IPS DF 6.9 (cell line): ENCODE data around the gene INO80.

Source experiments
- DNase-seq: peaks from one replicate; pipeline ENCODE4 v3.0.0-alpha.2; 2013; ENCODE audit warnings: low read depth, low spot score
- H3K27ac ChIP-seq: one replicate; pipeline ENCODE4 v1.5.1; 2013; ENCODE audit warnings: low read length, control low read depth
- H3K27me3 ChIP-seq: 2 replicates; pipeline ENCODE4 v1.6.1; 2013; ENCODE audit warnings: mild to moderate bottlenecking, low read length; ENCODE audit not compliant: control insufficient read depth, insufficient read depth
- H3K36me3 ChIP-seq: 2 replicates; pipeline ENCODE4 v1.6.1; 2013; ENCODE audit warnings: low read length; ENCODE audit not compliant: control insufficient read depth, insufficient read depth
- H3K4me1 ChIP-seq: 2 replicates; pipeline ENCODE4 v1.6.1; 2013; ENCODE audit warnings: low read length; ENCODE audit not compliant: control insufficient read depth, insufficient read depth
- H3K4me3 ChIP-seq: 2 replicates; pipeline ENCODE4 v1.5.1; 2013; ENCODE audit warnings: mild to moderate bottlenecking, low read length
- H3K9me3 ChIP-seq: 2 replicates; pipeline ENCODE4 v1.6.1; 2013; ENCODE audit warnings: low read length, inconsistent platforms; ENCODE audit not compliant: control insufficient read depth, insufficient read depth
- WGBS: extraction: QIAGEN DNeasy Blood & Tissue Kit; methylation state at CpG from one replicate; pipeline ENCODE4 v1.1.7; 2013; ENCODE audit warnings: mixed read lengths, missing lambda C conversion rate; ENCODE audit not compliant: insufficient read length, insufficient coverage; 5-methylcytosine and 5-hydroxymethylcytosine counted together

Gene INO80

GRCh38 chr15:41011055-41011815 is 104.8 kb downstream of the INO80 start:
- H3K27ac ChIP-seq, result no peak overlapping the region
- H3K36me3 ChIP-seq, result no peaks in the 10 kb centered on the region; the same call in 1 of the 2 replicates
- no peaks in the 10 kb centered on the region for H3K9me3 ChIP-seq
- no peaks in the 10 kb centered on the region for H3K27me3 ChIP-seq
- no peak overlapping the region for H3K4me3 ChIP-seq
- no peak for DNase-seq
- no peaks in the 10 kb centered on the region for H3K4me1 ChIP-seq
- no CpG with 5 or more reads among the region's 2 CpGs for WGBS

- DNase-seq, result no peak
- no peak overlapping the region for H3K4me3 ChIP-seq
- H3K4me1 ChIP-seq, result no peaks in the 10 kb centered on the region
- H3K27me3 ChIP-seq, result no peaks in the 10 kb centered on the region
- H3K27ac ChIP-seq, result no peak overlapping the region
- no peaks in the 10 kb centered on the region for H3K9me3 ChIP-seq
- H3K36me3 ChIP-seq, result no peaks in the 10 kb centered on the region
These were observed 105.7 kb downstream of the INO80 start for GRCh38 chr15:41010345-41010744.

- no peak overlapping the region for H3K4me3 ChIP-seq
- no CpG with 5 or more reads among the region's 2 CpGs for WGBS
- H3K27ac ChIP-seq, result no peak overlapping the region
- H3K4me1 ChIP-seq, result no peaks in the 10 kb centered on the region
- no peaks in the 10 kb centered on the region; the same call in 1 of the 2 replicates for H3K36me3 ChIP-seq
- H3K9me3 ChIP-seq, result no peaks in the 10 kb centered on the region
- no peak for DNase-seq
- no peaks in the 10 kb centered on the region for H3K27me3 ChIP-seq
These were observed 109.6 kb downstream of the INO80 start for GRCh38 chr15:41006479-41006878.

GRCh38 chr15:41004490-41004889 is 111.6 kb downstream of the INO80 start:
- DNase-seq, result no peak
- Histone ChIP-seq H3K27me3 (no peaks in the 10 kb centered on the region), H3K4me1 (no peaks in the 10 kb centered on the region), H3K9me3 (no peaks in the 10 kb centered on the region), H3K36me3 (peaks cover 5% of the 10 kb centered on the region; the same call in 1 of the 2 replicates), H3K27ac (no peak overlapping the region), H3K4me3 (no peak overlapping the region)
- WGBS, result no CpG with 5 or more reads among the region's 3 CpGs

GRCh38 chr15:41001524-41002214 is 114.4 kb downstream of the INO80 start:
- no peak overlapping the region for H3K27ac ChIP-seq
- no peaks in the 10 kb centered on the region for H3K4me1 ChIP-seq
- no peaks in the 10 kb centered on the region for H3K9me3 ChIP-seq
- H3K4me3 ChIP-seq, result no peak overlapping the region
- no peak for DNase-seq
- WGBS, result no CpG with 5 or more reads among the region's 5 CpGs
- peaks cover 6% of the 10 kb centered on the region; the same call in 1 of the 2 replicates for H3K36me3 ChIP-seq
- H3K27me3 ChIP-seq, result no peaks in the 10 kb centered on the region

- H3K4me3 ChIP-seq, result no peak overlapping the region
- WGBS, result no CpG with 5 or more reads among the region's 4 CpGs
- H3K27ac ChIP-seq, result no peak overlapping the region
- peaks cover 6% of the 10 kb centered on the region; the same call in 1 of the 2 replicates for H3K36me3 ChIP-seq
- no peak for DNase-seq
- H3K27me3 ChIP-seq, result no peaks in the 10 kb centered on the region
- no peaks in the 10 kb centered on the region for H3K4me1 ChIP-seq
- H3K9me3 ChIP-seq, result no peaks in the 10 kb centered on the region
These were observed 116.9 kb downstream of the INO80 start for GRCh38 chr15:40999190-40999589.

GRCh38 chr15:40995656-40996055 is 120.4 kb downstream of the INO80 start:
- no peaks in the 10 kb centered on the region for H3K9me3 ChIP-seq
- no CpG with 5 or more reads among the region's 3 CpGs for WGBS
- no peak for DNase-seq
- peaks cover 6% of the 10 kb centered on the region; the same call in 1 of the 2 replicates for H3K36me3 ChIP-seq
- H3K4me1 ChIP-seq, result no peaks in the 10 kb centered on the region
- no peak overlapping the region for H3K27ac ChIP-seq
- H3K4me3 ChIP-seq, result no peak overlapping the region; the same call in 1 of the 2 replicates
- H3K27me3 ChIP-seq, result no peaks in the 10 kb centered on the region

- no CpG with 5 or more reads among the region's 5 CpGs for WGBS
- Histone ChIP-seq H3K27ac (no peak overlapping the region), H3K4me1 (no peaks in the 10 kb centered on the region), H3K36me3 (peaks cover 2% of the 10 kb centered on the region; the same call in 1 of the 2 replicates), H3K9me3 (no peaks in the 10 kb centered on the region), H3K4me3 (no peak overlapping the region), H3K27me3 (no peaks in the 10 kb centered on the region)
- DNase-seq, result no peak
These were observed 123.3 kb downstream of the INO80 start for GRCh38 chr15:40992825-40993224.

- H3K9me3 ChIP-seq, result no peaks in the 10 kb centered on the region
- no peak for DNase-seq
- no peaks in the 10 kb centered on the region for H3K27me3 ChIP-seq
- no peak overlapping the region for H3K4me3 ChIP-seq
- no CpG with 5 or more reads among the region's 1 CpG for WGBS
- H3K27ac ChIP-seq, result no peak overlapping the region
- H3K4me1 ChIP-seq, result no peaks in the 10 kb centered on the region
- H3K36me3 ChIP-seq, result peaks cover under 1% of the 10 kb centered on the region; the same call in 1 of the 2 replicates
These were observed 123.8 kb downstream of the INO80 start for GRCh38 chr15:40992241-40992741.

- Histone ChIP-seq H3K27ac (no peak overlapping the region), H3K36me3 (no peaks in the 10 kb centered on the region; the same call in 1 of the 2 replicates), H3K27me3 (no peaks in the 10 kb centered on the region), H3K4me3 (no peak overlapping the region), H3K4me1 (no peaks in the 10 kb centered on the region), H3K9me3 (no peaks in the 10 kb centered on the region)
- DNase-seq, result no peak
- no CpG with 5 or more reads among the region's 3 CpGs for WGBS
These were observed 124.7 kb downstream of the INO80 start for GRCh38 chr15:40991355-40991754.
